Measurements from ENCODE around the gene ZNF75A. TPM values are rescaled to one million over a fixed set of nuclear protein-coding genes. Genes with fewer than 3 reads are reported as not detected.
A peak's percentile ranks its signal among the peaks of the same experiment; 100 is the strongest.

ZNF75A gene
- total RNA-seq = 10 to 100 TPM; 11.0 to 17.2 TPM
- polyA plus RNA-seq = 1 to 10 TPM; 4.9 to 8.6 TPM

GRCh38 chr16:3305109-3306068 is at the start of gene ZNF75A, which contains the start of gene TIGD7:
TSS of gene ZNF75A (plus strand) at chr16:3305497. CDS start at chr16:3308429, 2,932 bp downstream.
TSS of gene TIGD7 (minus strand) at chr16:3305430. CDS start at chr16:3300614, 4,816 bp downstream.
- Histone ChIP-seq H3K9me3 (ENCODE audit: control insufficient read depth in 4 of 4, low read length in 3 of 4) (peaks cover 29 to 44% (median 40%) of the 10 kb centered on the region in 4 donors), H3K4me3 (ENCODE audit: low read depth in 1 of 3, low read length in 3 of 3) (peak within 1 kb of the TSS; percentile 83 to 100 (median 98)), H3K27ac (ENCODE audit: low read depth in 1 of 2, low read length in 2 of 2) (peak within 1 kb of the TSS; percentile 90 to 95), H3K27me3 (ENCODE audit: control insufficient read depth in 4 of 4, insufficient read depth in 4 of 4, low read length in 3 of 4) (no peaks in the 10 kb centered on the region), H3K36me3 (ENCODE audit: control insufficient read depth in 4 of 4, insufficient read depth in 3 of 4, low read depth in 1 of 4, low read length in 3 of 4) (peaks cover 8 to 40% (median 37%) of the 10 kb centered on the region in 4 donors), H3K9ac (ENCODE audit: low read depth in 1 of 2, low read length in 2 of 2) (peak within 1 kb of the TSS; percentile 64 to 84), H3K4me1 (ENCODE audit: control insufficient read depth in 4 of 4, insufficient read depth in 4 of 4, low read length in 3 of 4) (peaks cover 3 to 14% (median 10%) of the 10 kb centered on the region in 4 donors)
- TF ChIP-seq FOXA2 (IDR thresholded peaks at IDR 0.05) (no peak), NR2F2 (IDR thresholded peaks at IDR 0.05) (no peak), GABPA (IDR thresholded peaks at IDR 0.05 in 1 of 2, conservative IDR thresholded peaks at IDR 0.05 in 1 of 2) (peak; percentile 77 to 94), RXRA (IDR thresholded peaks at IDR 0.05) (peak in 1 of 2 donors; percentile 10), HNF4A (conservative IDR thresholded peaks at IDR 0.05) (no peak), YY1 (IDR thresholded peaks at IDR 0.05) (peak; percentile 97), REST (IDR thresholded peaks at IDR 0.05) (peak; percentile 38), RAD21 (IDR thresholded peaks at IDR 0.05) (peak in 1 of 2 donors; percentile 24), EGR1 (IDR thresholded peaks at IDR 0.05; ENCODE audit: low read depth in 2 of 2) (peak; percentile 49 to 70), SP1 (IDR thresholded peaks at IDR 0.05) (no peak), CTCF (IDR thresholded peaks at IDR 0.05; ENCODE audit: low read depth, low read length, missing input control) (peak; percentile 0)
- TF ChIP-seq, protein P1, sequence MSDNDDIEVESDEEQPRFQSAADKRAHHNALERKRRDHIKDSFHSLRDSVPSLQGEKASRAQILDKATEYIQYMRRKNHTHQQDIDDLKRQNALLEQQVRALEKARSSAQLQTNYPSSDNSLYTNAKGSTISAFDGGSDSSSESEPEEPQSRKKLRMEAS (IDR thresholded peaks at IDR 0.05) = peak; percentile 81
- 4% methylated on average over 103 of the region's 103 CpGs for WGBS
- DNase-seq (ENCODE audit: low spot score) = peak; percentile 86

DNA sequence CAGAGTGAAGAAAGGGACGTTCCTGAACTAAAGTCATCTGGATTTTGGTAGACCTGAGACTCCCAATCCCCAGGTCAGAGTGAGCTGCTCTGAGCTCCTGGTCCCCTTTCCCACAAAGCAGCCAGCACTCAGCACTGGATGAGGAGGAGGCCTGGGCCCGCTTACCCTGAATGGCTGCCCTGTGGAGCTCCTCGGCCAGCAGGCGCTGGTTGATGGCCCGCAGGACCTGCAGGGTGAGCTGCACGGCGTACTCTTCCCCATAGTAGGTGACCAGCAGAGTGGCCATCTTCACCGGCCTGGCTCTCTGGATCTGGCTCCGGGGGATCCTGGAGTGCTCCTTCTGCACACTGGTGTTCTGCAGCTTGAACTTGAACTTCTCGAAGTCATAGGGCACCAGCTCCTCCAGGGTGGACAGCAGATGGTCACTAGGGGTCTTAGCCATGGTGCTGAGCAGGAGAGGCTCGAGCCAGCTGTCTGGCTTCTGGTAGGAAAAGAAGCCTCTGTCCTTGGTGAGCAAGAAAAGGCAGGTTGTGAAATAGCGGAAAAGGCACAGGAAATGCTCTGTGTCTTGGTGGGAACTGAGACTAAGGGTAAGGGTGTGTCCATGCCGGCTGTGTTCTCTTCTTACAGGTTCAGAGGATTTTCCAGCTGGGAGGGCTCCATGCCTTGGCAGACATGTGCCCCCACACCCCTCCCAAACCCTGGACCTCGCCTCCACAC is 49.0 kb upstream of the ZNF75A start, which contains the start of gene MEFV:
Gene MEFV, minus strand, starts transcription at position 488 of the 720 bp plus-strand sequence. Its CDS starts 46 bp downstream, at position 442.
- peak within 1 kb of the TSS in 1 of 2 donors; percentile 30 for H3K27ac ChIP-seq (ENCODE audit: low read depth in 1 of 2, low read length in 2 of 2)
- TF ChIP-seq ATF3 (IDR thresholded peaks at IDR 0.05) (no peak), FOXA1 (IDR thresholded peaks at IDR 0.05) (no peak), RXRA (IDR thresholded peaks at IDR 0.05) (no peak)
- TF ChIP-seq, protein P1 (IDR thresholded peaks at IDR 0.05) = no peak
- 76% methylated on average over 14 of the region's 14 CpGs for WGBS
- no peaks in the 10 kb centered on the region for H3K36me3 ChIP-seq (ENCODE audit: control insufficient read depth in 4 of 4, insufficient read depth in 3 of 4, low read depth in 1 of 4, low read length in 3 of 4)
- peak within 1 kb of the TSS in 2 of 3 donors; percentile 2 to 30 for H3K4me3 ChIP-seq (ENCODE audit: low read depth in 1 of 3, low read length in 3 of 3)
- peak within 1 kb of the TSS in 1 of 2 donors; percentile 7 for H3K9ac ChIP-seq (ENCODE audit: low read depth in 1 of 2, low read length in 2 of 2)
- H3K27me3 ChIP-seq (ENCODE audit: control insufficient read depth in 4 of 4, insufficient read depth in 4 of 4, low read length in 3 of 4) = no peaks in the 10 kb centered on the region
- no peak for DNase-seq (ENCODE audit: low spot score)
- H3K4me1 ChIP-seq (ENCODE audit: control insufficient read depth in 4 of 4, insufficient read depth in 4 of 4, low read length in 3 of 4) = peaks cover 0 to 2% (median 1%) of the 10 kb centered on the region in 4 donors
- peaks cover 0 to 2% (median 0%) of the 10 kb centered on the region in 4 donors for H3K9me3 ChIP-seq (ENCODE audit: control insufficient read depth in 4 of 4, low read length in 3 of 4)

Data from liver (tissue), 9 donors.